ENCODE data around the gene VMP1. TPM values are rescaled to one million over a fixed set of nuclear protein-coding genes. Genes with fewer than 3 reads are reported as not detected.

Gene VMP1
- total and polyA plus RNA-seq, 2 of the 13 experiments (the other 11 are each of a cell fraction or from before 2014, with no cell fraction given): 186 to 271 TPM

DNA sequence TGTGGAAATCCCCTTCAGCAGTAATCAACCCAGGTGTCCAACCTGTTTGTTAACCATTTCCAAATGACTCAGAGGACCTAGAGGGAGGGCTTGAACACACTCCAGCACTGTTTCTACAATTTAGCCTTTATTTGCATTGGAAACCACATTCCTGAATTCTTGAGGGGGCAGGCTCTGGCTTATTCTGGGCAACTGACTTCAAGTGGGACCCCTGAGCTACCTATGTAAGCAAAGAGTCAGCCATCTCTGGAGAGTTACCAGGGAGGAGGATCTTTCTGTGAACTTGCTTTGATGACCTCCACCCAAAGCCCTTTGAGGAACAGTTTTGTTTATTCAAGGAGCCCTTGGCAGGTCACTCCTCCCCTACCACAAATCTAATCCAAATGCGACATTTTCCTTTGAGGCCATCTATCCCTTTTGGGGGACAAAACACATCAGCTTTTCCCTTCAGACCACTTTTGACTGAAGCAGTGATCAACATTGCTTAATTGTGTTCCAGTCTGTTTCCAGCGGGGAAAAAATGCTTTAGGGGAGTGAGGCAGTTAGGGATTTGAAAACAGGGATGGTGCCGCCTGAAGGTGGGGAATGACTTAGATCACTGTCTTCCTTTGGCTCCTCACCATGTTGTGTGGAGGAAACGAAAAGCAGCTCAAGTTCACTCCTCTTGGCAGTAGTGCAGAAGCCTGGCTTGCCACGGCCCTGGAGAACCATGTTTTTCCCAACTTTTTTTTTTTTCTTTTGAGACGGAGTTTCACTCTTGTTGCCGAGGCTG is 139.1 kb downstream of the VMP1 start (continued):
- TF ChIP-seq HNRNPUL1 (IDR thresholded peaks at IDR 0.05; ENCODE audit: low read depth, low read length): no peak; the same call in 1 of the 2 replicates
- TF ChIP-seq GPN1 (CRISPR knock-in tag; IDR thresholded peaks at IDR 0.05; ENCODE audit: borderline replicate concordance): no peak
- TF ChIP-seq, protein P1, sequence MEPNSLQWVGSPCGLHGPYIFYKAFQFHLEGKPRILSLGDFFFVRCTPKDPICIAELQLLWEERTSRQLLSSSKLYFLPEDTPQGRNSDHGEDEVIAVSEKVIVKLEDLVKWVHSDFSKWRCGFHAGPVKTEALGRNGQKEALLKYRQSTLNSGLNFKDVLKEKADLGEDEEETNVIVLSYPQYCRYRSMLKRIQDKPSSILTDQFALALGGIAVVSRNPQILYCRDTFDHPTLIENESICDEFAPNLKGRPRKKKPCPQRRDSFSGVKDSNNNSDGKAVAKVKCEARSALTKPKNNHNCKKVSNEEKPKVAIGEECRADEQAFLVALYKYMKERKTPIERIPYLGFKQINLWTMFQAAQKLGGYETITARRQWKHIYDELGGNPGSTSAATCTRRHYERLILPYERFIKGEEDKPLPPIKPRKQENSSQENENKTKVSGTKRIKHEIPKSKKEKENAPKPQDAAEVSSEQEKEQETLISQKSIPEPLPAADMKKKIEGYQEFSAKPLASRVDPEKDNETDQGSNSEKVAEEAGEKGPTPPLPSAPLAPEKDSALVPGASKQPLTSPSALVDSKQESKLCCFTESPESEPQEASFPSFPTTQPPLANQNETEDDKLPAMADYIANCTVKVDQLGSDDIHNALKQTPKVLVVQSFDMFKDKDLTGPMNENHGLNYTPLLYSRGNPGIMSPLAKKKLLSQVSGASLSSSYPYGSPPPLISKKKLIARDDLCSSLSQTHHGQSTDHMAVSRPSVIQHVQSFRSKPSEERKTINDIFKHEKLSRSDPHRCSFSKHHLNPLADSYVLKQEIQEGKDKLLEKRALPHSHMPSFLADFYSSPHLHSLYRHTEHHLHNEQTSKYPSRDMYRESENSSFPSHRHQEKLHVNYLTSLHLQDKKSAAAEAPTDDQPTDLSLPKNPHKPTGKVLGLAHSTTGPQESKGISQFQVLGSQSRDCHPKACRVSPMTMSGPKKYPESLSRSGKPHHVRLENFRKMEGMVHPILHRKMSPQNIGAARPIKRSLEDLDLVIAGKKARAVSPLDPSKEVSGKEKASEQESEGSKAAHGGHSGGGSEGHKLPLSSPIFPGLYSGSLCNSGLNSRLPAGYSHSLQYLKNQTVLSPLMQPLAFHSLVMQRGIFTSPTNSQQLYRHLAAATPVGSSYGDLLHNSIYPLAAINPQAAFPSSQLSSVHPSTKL (CRISPR knock-in tag; IDR thresholded peaks at IDR 0.05): peak; percentile 95
- TF ChIP-seq ZNF777 (CRISPR knock-in tag; IDR thresholded peaks at IDR 0.05): peak; percentile 65; the same call in 1 of the 2 replicates
- no peak for TF ChIP-seq KDM1A (CRISPR knock-in tag; IDR thresholded peaks at IDR 0.05)
- no peak for TF ChIP-seq ZNF326 (CRISPR knock-in tag; IDR thresholded peaks at IDR 0.05; ENCODE audit: borderline replicate concordance)
- no peak for TF ChIP-seq ZNF75D (CRISPR knock-in tag; IDR thresholded peaks at IDR 0.05; ENCODE audit: borderline replicate concordance)
- peak; percentile 49; the same call in 1 of the 2 replicates for TF ChIP-seq JUNB (CRISPR knock-in tag; IDR thresholded peaks at IDR 0.05; ENCODE audit: borderline replicate concordance)
- TF ChIP-seq ZNF556 (CRISPR knock-in tag; IDR thresholded peaks at IDR 0.05; ENCODE audit: borderline replicate concordance): peak; percentile 54; the same call in 1 of the 2 replicates
- peak; percentile 67; the same call in 1 of the 2 replicates for TF ChIP-seq BRCA1 (CRISPR knock-in tag; IDR thresholded peaks at IDR 0.05)
- TF ChIP-seq ZNF143 (CRISPR knock-in tag; IDR thresholded peaks at IDR 0.05): peak; percentile 47; the same call in 1 of the 2 replicates
- no peak for TF ChIP-seq ZMYM2 (CRISPR knock-in tag; IDR thresholded peaks at IDR 0.05)
- no peak for TF ChIP-seq ZNF468 (CRISPR knock-in tag; IDR thresholded peaks at IDR 0.05)
- TF ChIP-seq ASH2L (IDR thresholded peaks at IDR 0.05; ENCODE audit: insufficient read length, low read depth, low read length): peak; percentile 68
- TF ChIP-seq MAFG (CRISPR knock-in tag; IDR thresholded peaks at IDR 0.05): no peak
- TF ChIP-seq, protein P2, sequence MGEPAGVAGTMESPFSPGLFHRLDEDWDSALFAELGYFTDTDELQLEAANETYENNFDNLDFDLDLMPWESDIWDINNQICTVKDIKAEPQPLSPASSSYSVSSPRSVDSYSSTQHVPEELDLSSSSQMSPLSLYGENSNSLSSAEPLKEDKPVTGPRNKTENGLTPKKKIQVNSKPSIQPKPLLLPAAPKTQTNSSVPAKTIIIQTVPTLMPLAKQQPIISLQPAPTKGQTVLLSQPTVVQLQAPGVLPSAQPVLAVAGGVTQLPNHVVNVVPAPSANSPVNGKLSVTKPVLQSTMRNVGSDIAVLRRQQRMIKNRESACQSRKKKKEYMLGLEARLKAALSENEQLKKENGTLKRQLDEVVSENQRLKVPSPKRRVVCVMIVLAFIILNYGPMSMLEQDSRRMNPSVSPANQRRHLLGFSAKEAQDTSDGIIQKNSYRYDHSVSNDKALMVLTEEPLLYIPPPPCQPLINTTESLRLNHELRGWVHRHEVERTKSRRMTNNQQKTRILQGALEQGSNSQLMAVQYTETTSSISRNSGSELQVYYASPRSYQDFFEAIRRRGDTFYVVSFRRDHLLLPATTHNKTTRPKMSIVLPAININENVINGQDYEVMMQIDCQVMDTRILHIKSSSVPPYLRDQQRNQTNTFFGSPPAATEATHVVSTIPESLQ (CRISPR knock-in tag; conservative IDR thresholded peaks at IDR 0.05): no peak
- no peak for TF ChIP-seq ZNF589 (CRISPR knock-in tag; conservative IDR thresholded peaks at IDR 0.05)
- TF ChIP-seq IKZF1 (IDR thresholded peaks at IDR 0.05): no peak
- TF ChIP-seq ZNF614 (CRISPR knock-in tag; IDR thresholded peaks at IDR 0.05; ENCODE audit: borderline replicate concordance): 0 out of 2 replicates have a peak, but pooled peaks have one; percentile 23
- TF ChIP-seq, protein P3, sequence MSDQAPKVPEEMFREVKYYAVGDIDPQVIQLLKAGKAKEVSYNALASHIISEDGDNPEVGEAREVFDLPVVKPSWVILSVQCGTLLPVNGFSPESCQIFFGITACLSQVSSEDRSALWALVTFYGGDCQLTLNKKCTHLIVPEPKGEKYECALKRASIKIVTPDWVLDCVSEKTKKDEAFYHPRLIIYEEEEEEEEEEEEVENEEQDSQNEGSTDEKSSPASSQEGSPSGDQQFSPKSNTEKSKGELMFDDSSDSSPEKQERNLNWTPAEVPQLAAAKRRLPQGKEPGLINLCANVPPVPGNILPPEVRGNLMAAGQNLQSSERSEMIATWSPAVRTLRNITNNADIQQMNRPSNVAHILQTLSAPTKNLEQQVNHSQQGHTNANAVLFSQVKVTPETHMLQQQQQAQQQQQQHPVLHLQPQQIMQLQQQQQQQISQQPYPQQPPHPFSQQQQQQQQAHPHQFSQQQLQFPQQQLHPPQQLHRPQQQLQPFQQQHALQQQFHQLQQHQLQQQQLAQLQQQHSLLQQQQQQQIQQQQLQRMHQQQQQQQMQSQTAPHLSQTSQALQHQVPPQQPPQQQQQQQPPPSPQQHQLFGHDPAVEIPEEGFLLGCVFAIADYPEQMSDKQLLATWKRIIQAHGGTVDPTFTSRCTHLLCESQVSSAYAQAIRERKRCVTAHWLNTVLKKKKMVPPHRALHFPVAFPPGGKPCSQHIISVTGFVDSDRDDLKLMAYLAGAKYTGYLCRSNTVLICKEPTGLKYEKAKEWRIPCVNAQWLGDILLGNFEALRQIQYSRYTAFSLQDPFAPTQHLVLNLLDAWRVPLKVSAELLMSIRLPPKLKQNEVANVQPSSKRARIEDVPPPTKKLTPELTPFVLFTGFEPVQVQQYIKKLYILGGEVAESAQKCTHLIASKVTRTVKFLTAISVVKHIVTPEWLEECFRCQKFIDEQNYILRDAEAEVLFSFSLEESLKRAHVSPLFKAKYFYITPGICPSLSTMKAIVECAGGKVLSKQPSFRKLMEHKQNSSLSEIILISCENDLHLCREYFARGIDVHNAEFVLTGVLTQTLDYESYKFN (CRISPR knock-in tag; conservative IDR thresholded peaks at IDR 0.05): peak; percentile 84
- TF ChIP-seq BCL6 (CRISPR knock-in tag; IDR thresholded peaks at IDR 0.05): peak; percentile 90
